ENCODE measurements around the gene GNAQ. TPM values are rescaled to one million over a fixed set of nuclear protein-coding genes. Genes with fewer than 3 reads are reported as not detected.

The GNAQ gene
- polyA plus RNA-seq, 1 of the 3 experiments (the other 2 are of a cell fraction): 20.9 TPM

DNA sequence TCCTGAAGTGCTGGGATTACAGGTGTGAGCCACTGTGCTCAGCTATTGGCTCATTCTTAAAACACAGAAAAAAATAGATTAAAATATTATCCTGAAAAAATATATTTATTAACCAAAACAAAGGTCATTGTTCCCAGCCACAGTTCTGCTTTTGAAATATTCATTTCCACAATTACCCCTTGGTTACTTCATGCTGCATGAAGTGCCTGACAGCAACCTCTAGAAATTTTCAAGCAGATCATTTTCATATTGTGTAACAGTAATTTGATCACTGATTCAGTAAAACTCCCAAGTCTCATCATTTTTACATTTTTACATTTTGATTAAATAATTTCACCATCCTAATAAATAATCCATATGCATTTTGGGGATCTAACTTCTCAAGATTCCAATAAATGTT lies 18.8 kb upstream of the GNAQ start:
- no peak overlapping the region for H3K27ac ChIP-seq (ENCODE audit: low read depth in 2 of 2, low read length in 1 of 2)
- no peak overlapping the region for H2AFZ ChIP-seq (ENCODE audit: low read depth)
- TF ChIP-seq GABPA (IDR thresholded peaks at IDR 0.05; ENCODE audit: low read depth) (no peak), EZH2phosphoT487 (IDR thresholded peaks at IDR 0.05; ENCODE audit: borderline replicate concordance, low read depth) (no peak), FOSL2 (IDR thresholded peaks at IDR 0.05; ENCODE audit: borderline replicate concordance, low read depth) (no peak), RCOR1 (IDR thresholded peaks at IDR 0.05; ENCODE audit: low read length) (no peak), FOXJ3 (CRISPR knock-in tag; IDR thresholded peaks at IDR 0.05) (no peak), EP300 (IDR thresholded peaks at IDR 0.05; ENCODE audit: borderline replicate concordance in 1 of 2, low read depth in 1 of 2, low read length in 1 of 2) (no peak), YY1 (IDR thresholded peaks at IDR 0.05; ENCODE audit: low read depth) (no peak), TAF1 (IDR thresholded peaks at IDR 0.05; ENCODE audit: borderline replicate concordance, low read depth, low read length) (no peak)
- TF ChIP-seq, protein P1, sequence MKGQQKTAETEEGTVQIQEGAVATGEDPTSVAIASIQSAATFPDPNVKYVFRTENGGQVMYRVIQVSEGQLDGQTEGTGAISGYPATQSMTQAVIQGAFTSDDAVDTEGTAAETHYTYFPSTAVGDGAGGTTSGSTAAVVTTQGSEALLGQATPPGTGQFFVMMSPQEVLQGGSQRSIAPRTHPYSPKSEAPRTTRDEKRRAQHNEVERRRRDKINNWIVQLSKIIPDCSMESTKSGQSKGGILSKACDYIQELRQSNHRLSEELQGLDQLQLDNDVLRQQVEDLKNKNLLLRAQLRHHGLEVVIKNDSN (IDR thresholded peaks at IDR 0.05; ENCODE audit: borderline replicate concordance, low read depth): no peak
- TF ChIP-seq, protein P2, sequence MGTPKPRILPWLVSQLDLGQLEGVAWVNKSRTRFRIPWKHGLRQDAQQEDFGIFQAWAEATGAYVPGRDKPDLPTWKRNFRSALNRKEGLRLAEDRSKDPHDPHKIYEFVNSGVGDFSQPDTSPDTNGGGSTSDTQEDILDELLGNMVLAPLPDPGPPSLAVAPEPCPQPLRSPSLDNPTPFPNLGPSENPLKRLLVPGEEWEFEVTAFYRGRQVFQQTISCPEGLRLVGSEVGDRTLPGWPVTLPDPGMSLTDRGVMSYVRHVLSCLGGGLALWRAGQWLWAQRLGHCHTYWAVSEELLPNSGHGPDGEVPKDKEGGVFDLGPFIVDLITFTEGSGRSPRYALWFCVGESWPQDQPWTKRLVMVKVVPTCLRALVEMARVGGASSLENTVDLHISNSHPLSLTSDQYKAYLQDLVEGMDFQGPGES (IDR thresholded peaks at IDR 0.05; ENCODE audit: low read depth, low read length): no peak
- H3K9me2 ChIP-seq: no peaks in the 10 kb centered on the region
- no peak overlapping the region for H3K4me2 ChIP-seq
- no peak for DNase-seq
- no peak overlapping the region for H3K4me3 ChIP-seq (ENCODE audit: low read depth in 2 of 2, low read length in 1 of 2)
- H3K9me3 ChIP-seq: no peaks in the 10 kb centered on the region
- H3K27me3 ChIP-seq (ENCODE audit: insufficient read depth): no peaks in the 10 kb centered on the region
- H3F3A ChIP-seq (replicated peaks; ENCODE audit: insufficient read depth): no peaks in the 10 kb centered on the region
- ChIA-PET POLR2A (no interaction called here), CTCF (interaction anchor here (1.2 to 4.5 kb wide), 2 partner anchors 8 to 15 kb away, joined by 4 to 24 read pairs; no protein-coding TSS in a partner anchor)
- H3K9ac ChIP-seq: no peak overlapping the region
- H3K36me3 ChIP-seq (replicated peaks in 1 of 2; ENCODE audit: control insufficient read depth in 1 of 2, insufficient read depth in 2 of 2, low read length in 1 of 2): no peaks in the 10 kb centered on the region
- H3K4me1 ChIP-seq (ENCODE audit: control insufficient read depth in 1 of 2, insufficient read depth in 2 of 2, low read depth in 1 of 2, low read length in 1 of 2): no peaks in the 10 kb centered on the region
- no peaks in the 10 kb centered on the region for H3K79me2 ChIP-seq (ENCODE audit: insufficient read depth)
- H4K20me1 ChIP-seq (ENCODE audit: insufficient read depth): no peaks in the 10 kb centered on the region

DNA sequence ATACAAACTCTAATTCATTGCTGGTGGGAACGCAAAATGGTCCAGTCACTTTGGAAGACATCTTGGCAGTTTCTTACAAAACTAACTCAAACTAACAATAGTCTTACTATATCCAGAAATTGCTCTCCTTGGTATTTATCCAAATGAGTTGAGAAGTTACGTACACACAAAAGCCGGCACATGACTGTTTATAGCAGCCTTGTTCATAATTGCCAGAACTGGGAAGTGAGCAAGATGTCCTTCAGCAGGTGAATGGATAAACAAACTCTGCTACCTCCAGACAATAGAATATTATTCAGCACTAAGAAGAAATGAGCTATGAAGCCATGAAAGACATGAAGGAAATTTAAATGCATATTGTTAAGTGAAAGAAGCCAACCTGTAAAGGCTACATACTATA lies 17.9 kb upstream of the GNAQ start:
- Histone ChIP-seq H3F3A (replicated peaks; ENCODE audit: insufficient read depth) (no peaks in the 10 kb centered on the region), H3K9me2 (no peaks in the 10 kb centered on the region), H3K4me1 (ENCODE audit: control insufficient read depth in 1 of 2, insufficient read depth in 2 of 2, low read depth in 1 of 2, low read length in 1 of 2) (no peaks in the 10 kb centered on the region), H2AFZ (ENCODE audit: low read depth) (no peak overlapping the region), H3K79me2 (ENCODE audit: insufficient read depth) (no peaks in the 10 kb centered on the region), H3K27me3 (ENCODE audit: insufficient read depth) (no peaks in the 10 kb centered on the region), H3K27ac (ENCODE audit: low read depth in 2 of 2, low read length in 1 of 2) (no peak overlapping the region), H4K20me1 (ENCODE audit: insufficient read depth) (no peaks in the 10 kb centered on the region), H3K9me3 (no peaks in the 10 kb centered on the region), H3K4me3 (ENCODE audit: low read depth in 2 of 2, low read length in 1 of 2) (no peak overlapping the region), H3K4me2 (no peak overlapping the region), H3K9ac (no peak overlapping the region), H3K36me3 (replicated peaks in 1 of 2; ENCODE audit: control insufficient read depth in 1 of 2, insufficient read depth in 2 of 2, low read length in 1 of 2) (no peaks in the 10 kb centered on the region)
- no peak for TF ChIP-seq EP300 (IDR thresholded peaks at IDR 0.05; ENCODE audit: borderline replicate concordance in 1 of 2, low read depth in 1 of 2, low read length in 1 of 2)
- TF ChIP-seq NFIC (IDR thresholded peaks at IDR 0.05; ENCODE audit: borderline replicate concordance): no peak
- TF ChIP-seq RFX5 (IDR thresholded peaks at IDR 0.05; ENCODE audit: low read length): no peak
- no peak for TF ChIP-seq NRF1 (IDR thresholded peaks at IDR 0.05; ENCODE audit: low read depth, low read length)
- no peak for TF ChIP-seq RAD21 (IDR thresholded peaks at IDR 0.05; ENCODE audit: low read length)
- TF ChIP-seq, protein P3, sequence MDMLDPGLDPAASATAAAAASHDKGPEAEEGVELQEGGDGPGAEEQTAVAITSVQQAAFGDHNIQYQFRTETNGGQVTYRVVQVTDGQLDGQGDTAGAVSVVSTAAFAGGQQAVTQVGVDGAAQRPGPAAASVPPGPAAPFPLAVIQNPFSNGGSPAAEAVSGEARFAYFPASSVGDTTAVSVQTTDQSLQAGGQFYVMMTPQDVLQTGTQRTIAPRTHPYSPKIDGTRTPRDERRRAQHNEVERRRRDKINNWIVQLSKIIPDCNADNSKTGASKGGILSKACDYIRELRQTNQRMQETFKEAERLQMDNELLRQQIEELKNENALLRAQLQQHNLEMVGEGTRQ (IDR thresholded peaks at IDR 0.05; ENCODE audit: borderline replicate concordance, low read depth, low read length): no peak
- TF ChIP-seq ELF1 (IDR thresholded peaks at IDR 0.05): no peak
- TF ChIP-seq FOXM1 (IDR thresholded peaks at IDR 0.05; ENCODE audit: low read depth): no peak
- TF ChIP-seq, protein P2 (IDR thresholded peaks at IDR 0.05; ENCODE audit: low read depth, low read length): no peak
- no peak for TF ChIP-seq SMC3 (IDR thresholded peaks at IDR 0.05; ENCODE audit: low read depth, low read length)
- CTCF ChIA-PET: no interaction called here
- 84% methylated on average over 3 of the region's 3 CpGs for WGBS (ENCODE audit: low lambda C conversion rate)
- POLR2A ChIA-PET: no interaction called here
- DNase-seq: no peak

Measured in SK-N-SH (cell line).